ENCODE results near the gene PRRT2. TPM values are rescaled to one million over a fixed set of nuclear protein-coding genes. Genes with fewer than 3 reads are reported as not detected.

The PRRT2 gene
- total RNA-seq, 1 donor from 2014 or later = 0.35 TPM

- TF ChIP-seq CTCF (conservative IDR thresholded peaks at IDR 0.05; ENCODE audit: low read depth, low read length) = peak; percentile 60
- peak; percentile 92 for DNase-seq (ENCODE audit: low read depth)
- H3K4me3 ChIP-seq (ENCODE audit: low read depth, low read length) = peak within 1 kb of the TSS; percentile 95
Measured at GRCh38 chr16:29862884-29863668, 51.1 kb downstream of the PRRT2 start, which contains the start of gene CDIPT. TSS of gene CDIPT (minus strand) at chr16:29863226. CDS start at chr16:29862857, 369 bp downstream.

GRCh38 chr16:29863669-29863984, 51.6 kb downstream of the PRRT2 start:
- TF ChIP-seq CTCF (conservative IDR thresholded peaks at IDR 0.05; ENCODE audit: low read depth, low read length) = no peak
- no peak for DNase-seq (ENCODE audit: low read depth)
- H3K4me3 ChIP-seq (ENCODE audit: low read depth, low read length) = peak overlapping the region; percentile 95

GRCh38 chr16:29864205-29864604, 52.2 kb downstream of the PRRT2 start:
- TF ChIP-seq CTCF (conservative IDR thresholded peaks at IDR 0.05; ENCODE audit: low read depth, low read length) = no peak
- no peak for DNase-seq (ENCODE audit: low read depth)
- H3K4me3 ChIP-seq (ENCODE audit: low read depth, low read length) = no peak overlapping the region

Other genes with a start within 250 kb of the PRRT2 start
- 0.43 TPM in 1 of 2 replicates, not detected in the other for gene SPN, start 148.9 kb upstream of the PRRT2 start, total RNA-seq
- gene QPRT, start 133.0 kb upstream of the PRRT2 start, total RNA-seq = 89.9 and 148 TPM in 2 replicates
- not detected in 2 replicates for gene C16orf54, start 66.2 kb upstream of the PRRT2 start, total RNA-seq
- gene ZG16, start 33.9 kb upstream of the PRRT2 start, total RNA-seq = not detected in 2 replicates
- gene KIF22, start 21.4 kb upstream of the PRRT2 start, total RNA-seq = 105 and 118 TPM in 2 replicates
- 174 and 293 TPM in 2 replicates for gene MAZ, start 5.7 kb upstream of the PRRT2 start, total RNA-seq
- 62.3 and 63.2 TPM in 2 replicates for gene PAGR1, start 4.0 kb downstream of the PRRT2 start, total RNA-seq
- 179 and 205 TPM in 2 replicates for gene MVP, start 8.3 kb downstream of the PRRT2 start, total RNA-seq
- 79.0 and 83.3 TPM in 2 replicates for gene CDIPT, start 51.0 kb downstream of the PRRT2 start, total RNA-seq
- gene SEZ6L2, start 87.4 kb downstream of the PRRT2 start, total RNA-seq = 2.2 and 12.8 TPM in 2 replicates
- gene ASPHD1, start 88.3 kb downstream of the PRRT2 start, total RNA-seq = 11.1 and 14.2 TPM in 2 replicates
- gene KCTD13, start 114.0 kb downstream of the PRRT2 start, total RNA-seq = 6.6 and 17.4 TPM in 2 replicates
- gene TMEM219, start 149.9 kb downstream of the PRRT2 start, total RNA-seq = 92.1 and 139 TPM in 2 replicates
- 31.6 and 31.9 TPM in 2 replicates for gene TAOK2, start 161.7 kb downstream of the PRRT2 start, total RNA-seq
- gene HIRIP3, start 183.4 kb downstream of the PRRT2 start, total RNA-seq = 9.5 and 14.0 TPM in 2 replicates
- 86.9 and 108 TPM in 2 replicates for gene INO80E, start 184.0 kb downstream of the PRRT2 start, total RNA-seq
- gene DOC2A, start 198.8 kb downstream of the PRRT2 start, total RNA-seq = 0.17 and 0.22 TPM in 2 replicates
- not detected in 2 replicates for gene C16orf92, start 211.0 kb downstream of the PRRT2 start, total RNA-seq
- not detected in 2 replicates for gene TLCD3B, start 219.1 kb downstream of the PRRT2 start, total RNA-seq

Data from epithelial cell of proximal tubule (primary cell).